Loucy (cell line): ENCODE data around the gene APOM.
A peak's percentile ranks its signal among the peaks of the same experiment; 100 is the strongest.

Experiments
- H2AFZ ChIP-seq: fragments of 200-600 bp; sonication (generic); 2 replicates; pipeline ENCODE4 v1.6.0; 2016; ENCODE audit warnings: antibody characterized with exemption, mild to moderate bottlenecking, low read length, moderate library complexity
- H3F3A ChIP-seq: fragments of 200-600 bp; 2 replicates; pipeline ENCODE4 v1.6.0; 2016; ENCODE audit warnings: antibody characterized with exemption, low read depth, mild to moderate bottlenecking
- H3K27me3 ChIP-seq: fragments of 200-600 bp; sonication (generic); 2 replicates; pipeline ENCODE4 v1.6.1; 2014; ENCODE audit warnings: low read length, mild to moderate bottlenecking; ENCODE audit not compliant: insufficient read depth, poor library complexity, severe bottlenecking
- H3K36me3 ChIP-seq: fragments of 200-600 bp; sonication (generic); 2 replicates; pipeline ENCODE4 v1.6.1; 2016; ENCODE audit warnings: low read length; ENCODE audit not compliant: insufficient read depth
- H3K4me1 ChIP-seq: fragments of 200-600 bp; sonication (generic); 2 replicates; pipeline ENCODE4 v1.5.1; 2014; ENCODE audit warnings: low read length, mild to moderate bottlenecking; ENCODE audit not compliant: insufficient read depth, poor library complexity, severe bottlenecking
- H3K4me2 ChIP-seq: fragments of 200-600 bp; sonication (generic); 2 replicates; pipeline ENCODE4 v1.6.0; 2014; ENCODE audit warnings: antibody characterized with exemption, low read length, low read depth, mild to moderate bottlenecking; ENCODE audit not compliant: poor library complexity, severe bottlenecking
- H3K4me3 ChIP-seq: fragments of 200-600 bp; sonication (generic); 2 replicates; pipeline ENCODE4 v1.5.1; 2014; ENCODE audit warnings: low read length, mild to moderate bottlenecking, mixed read lengths; ENCODE audit not compliant: poor library complexity, severe bottlenecking
- H3K79me2 ChIP-seq: fragments of 200-600 bp; sonication (generic); 2 replicates; pipeline ENCODE4 v1.6.1; 2014; ENCODE audit warnings: low read length; ENCODE audit not compliant: insufficient read depth
- H3K9ac ChIP-seq: fragments of 200-600 bp; sonication (generic); 2 replicates; pipeline ENCODE4 v1.6.0; 2014; ENCODE audit warnings: mild to moderate bottlenecking, low read depth, low read length, moderate library complexity; ENCODE audit not compliant: poor library complexity, severe bottlenecking
- H3K9me2 ChIP-seq: fragments of 200-600 bp; sonication (generic); replicated peaks from 2 replicates; pipeline ENCODE4 v1.6.1; 2016; ENCODE audit warnings: low read depth, low read length, mixed read lengths
- H3K9me3 ChIP-seq: fragments of 200-600 bp; sonication (generic); 2 replicates; pipeline ENCODE4 v1.6.1; 2014; ENCODE audit warnings: mild to moderate bottlenecking, antibody characterized with exemption, low read length, low read depth; ENCODE audit not compliant: insufficient read depth
- H4K20me1 ChIP-seq: fragments of 200-600 bp; sonication (generic); 2 replicates; pipeline ENCODE4 v1.6.0; 2014; ENCODE audit warnings: antibody characterized with exemption, low read length, mild to moderate bottlenecking; ENCODE audit not compliant: insufficient read depth, poor library complexity, severe bottlenecking
- CTCF ChIP-seq: fragments of 200-600 bp; sonication (generic); conservative IDR thresholded peaks from 2 replicates; pipeline ENCODE4 v1.5.1; 2014; ENCODE audit warnings: mild to moderate bottlenecking, antibody characterized with exemption, low read length
- EZH2phosphoT487 ChIP-seq: fragments of 200-600 bp; IDR thresholded peaks from 2 replicates; pipeline ENCODE4 v1.6.1; 2018; ENCODE audit warnings: antibody characterized with exemption, mild to moderate bottlenecking, moderate library complexity, borderline replicate concordance

Gene APOM

DNA sequence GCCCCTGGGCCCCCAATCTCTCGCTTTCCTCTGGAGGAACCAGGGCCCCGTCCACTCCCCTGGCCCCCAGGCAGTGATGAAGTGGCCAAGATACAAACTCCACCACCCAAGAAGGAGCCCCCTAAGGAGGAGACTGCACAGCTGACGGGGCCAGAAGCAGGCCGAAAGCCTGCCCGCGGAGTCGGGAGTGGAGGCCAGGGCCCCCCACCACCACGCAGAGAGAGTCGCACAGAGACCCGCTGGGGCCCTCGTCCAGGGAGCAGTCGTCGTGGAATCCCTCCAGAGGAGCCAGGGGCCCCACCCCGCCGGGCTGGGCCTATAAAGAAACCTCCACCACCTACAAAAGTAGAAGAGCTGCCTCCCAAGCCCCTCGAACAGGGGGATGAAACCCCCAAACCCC, 24.5 kb upstream of the APOM start:
- Histone ChIP-seq H3K9me3 (no peaks in the 10 kb centered on the region), H3K79me2 (peaks cover 83% of the 10 kb centered on the region), H3K4me3 (no peak overlapping the region), H4K20me1 (peaks cover 90% of the 10 kb centered on the region), H3K4me1 (peaks cover 11% of the 10 kb centered on the region), H3K36me3 (peaks cover 99% of the 10 kb centered on the region), H3K4me2 (no peak overlapping the region), H3F3A (no peaks in the 10 kb centered on the region), H3K9ac (no peak overlapping the region), H3K27me3 (no peaks in the 10 kb centered on the region), H3K9me2 (no peaks in the 10 kb centered on the region), H2AFZ (no peak overlapping the region)
- TF ChIP-seq EZH2phosphoT487 = no peak
- TF ChIP-seq CTCF = no peak

DNA sequence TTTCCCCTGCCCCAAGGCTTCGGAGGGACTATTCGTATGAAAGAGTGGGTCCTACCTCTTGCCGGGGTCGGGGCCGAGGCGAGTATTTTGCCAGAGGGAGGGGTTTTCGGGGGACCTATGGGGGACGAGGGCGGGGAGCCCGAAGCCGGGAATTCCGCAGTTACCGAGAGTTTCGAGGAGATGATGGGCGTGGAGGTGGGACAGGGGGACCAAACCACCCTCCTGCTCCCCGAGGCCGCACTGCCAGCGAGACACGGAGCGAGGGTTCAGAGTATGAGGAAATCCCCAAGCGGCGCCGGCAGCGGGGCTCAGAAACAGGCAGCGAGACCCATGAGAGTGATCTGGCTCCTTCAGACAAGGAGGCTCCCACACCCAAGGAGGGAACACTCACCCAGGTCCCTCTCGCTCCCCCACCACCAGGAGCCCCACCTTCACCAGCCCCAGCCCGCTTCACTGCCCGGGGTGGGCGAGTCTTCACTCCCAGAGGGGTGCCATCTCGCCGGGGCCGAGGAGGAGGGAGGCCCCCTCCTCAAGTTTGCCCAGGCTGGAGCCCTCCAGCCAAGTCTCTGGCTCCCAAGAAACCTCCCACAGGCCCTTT, 23.9 kb upstream of the APOM start:
- no peaks in the 10 kb centered on the region for H3K9me2 ChIP-seq
- H4K20me1 ChIP-seq = peaks cover 84% of the 10 kb centered on the region
- H3K9me3 ChIP-seq = no peaks in the 10 kb centered on the region
- peaks cover 99% of the 10 kb centered on the region for H3K36me3 ChIP-seq
- no peak overlapping the region for H2AFZ ChIP-seq
- H3K27me3 ChIP-seq = no peaks in the 10 kb centered on the region
- H3K4me1 ChIP-seq = peaks cover 11% of the 10 kb centered on the region
- H3K4me3 ChIP-seq = no peak overlapping the region
- 0 out of 2 replicates have a peak, but pooled peaks cover 2% of the 10 kb centered on the region for H3F3A ChIP-seq
- H3K9ac ChIP-seq = no peak overlapping the region
- H3K4me2 ChIP-seq = no peak overlapping the region
- peaks cover 77% of the 10 kb centered on the region for H3K79me2 ChIP-seq
- no peak for TF ChIP-seq EZH2phosphoT487
- TF ChIP-seq CTCF = no peak

DNA sequence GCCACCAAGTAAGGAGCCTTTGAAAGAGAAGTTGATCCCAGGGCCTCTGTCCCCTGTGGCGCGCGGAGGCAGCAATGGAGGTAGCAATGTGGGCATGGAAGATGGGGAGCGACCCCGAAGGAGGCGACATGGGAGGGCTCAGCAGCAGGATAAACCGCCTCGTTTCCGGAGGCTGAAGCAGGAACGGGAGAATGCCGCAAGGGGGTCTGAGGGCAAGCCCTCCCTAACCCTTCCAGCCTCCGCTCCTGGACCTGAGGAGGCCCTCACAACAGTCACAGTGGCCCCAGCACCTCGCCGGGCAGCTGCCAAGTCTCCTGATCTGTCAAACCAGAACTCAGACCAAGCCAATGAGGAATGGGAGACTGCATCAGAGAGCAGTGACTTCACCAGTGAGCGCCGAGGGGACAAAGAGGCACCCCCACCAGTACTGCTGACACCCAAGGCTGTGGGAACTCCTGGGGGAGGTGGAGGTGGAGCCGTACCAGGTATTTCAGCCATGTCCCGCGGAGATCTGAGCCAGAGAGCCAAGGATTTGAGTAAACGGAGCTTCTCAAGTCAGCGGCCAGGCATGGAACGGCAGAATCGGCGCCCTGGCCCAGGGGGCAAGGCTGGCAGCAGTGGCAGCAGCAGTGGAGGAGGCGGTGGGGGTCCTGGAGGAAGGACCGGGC, 23.3 kb upstream of the APOM start:
- H2AFZ ChIP-seq = no peak overlapping the region
- no peaks in the 10 kb centered on the region for H3K9me3 ChIP-seq
- 0 out of 2 replicates have a peak, but pooled peaks cover 5% of the 10 kb centered on the region for H3F3A ChIP-seq
- no peak overlapping the region for H3K4me3 ChIP-seq
- H3K4me2 ChIP-seq = peak overlapping the region; percentile 18
- H3K9ac ChIP-seq = no peak overlapping the region
- TF ChIP-seq EZH2phosphoT487 (no peak), CTCF (no peak)
- H3K27me3 ChIP-seq = no peaks in the 10 kb centered on the region
- peaks cover 11% of the 10 kb centered on the region for H3K4me1 ChIP-seq
- H4K20me1 ChIP-seq = peaks cover 78% of the 10 kb centered on the region
- no peaks in the 10 kb centered on the region for H3K9me2 ChIP-seq
- peaks cover 71% of the 10 kb centered on the region for H3K79me2 ChIP-seq
- H3K36me3 ChIP-seq = peaks cover 99% of the 10 kb centered on the region
